SK-N-SH (cell line): ENCODE results near the gene GRB2. TPM values are rescaled to one million over a fixed set of nuclear protein-coding genes. Genes with fewer than 3 reads are reported as not detected.

ENCODE experiments used
- CTCF ChIA-PET: fragments of 300-600, 350-600 bp; formaldehyde crosslinking; extraction: SDS; loops from one replicate; lab custom pipeline; 2021; lab: Yijun Ruan, JAX
- POLR2A ChIA-PET: fragments of 350-600 bp; sonication (Branson Sonifier 250); formaldehyde crosslinking; extraction: SDS; loops from one replicate; lab custom pipeline; 2020; ENCODE audit warnings: antibody characterized with exemption, inconsistent platforms; lab: Yijun Ruan, JAX
- DNase-seq: peaks from one replicate; pipeline ENCODE4 v3.0.0; 2012
- H2AFZ ChIP-seq: fragments of 200-600 bp; sonication (generic); 2 replicates; pipeline ENCODE4 v1.8.1; 2016; ENCODE audit warnings: antibody characterized with exemption, mild to moderate bottlenecking, low read depth
- H3F3A ChIP-seq: fragments of 200-600 bp; sonication (generic); replicated peaks from 2 replicates; pipeline ENCODE3; 2016; ENCODE audit warnings: antibody characterized with exemption, mild to moderate bottlenecking; ENCODE audit not compliant: insufficient read depth
- H3K27ac ChIP-seq, 2 experiments: fragments of 200-500 bp in 1 of 2; fragments of 200-600 bp in 1 of 2; sonication (Bioruptor generic) in 1 of 2; sonication (generic), shearing (Covaris generic) in 1 of 2; 2 replicates each; pipeline versions ENCODE4 v1.5.1 to v1.6.1; 2014 to 2016; ENCODE audit warnings: low read depth in 2 of 2, inconsistent platforms in 1 of 2, low read length in 1 of 2, mild to moderate bottlenecking in 1 of 2, mixed read lengths in 1 of 2
- H3K27me3 ChIP-seq: fragments of 200-600 bp; sonication (generic), shearing (Covaris generic); 2 replicates; pipeline ENCODE4 v1.6.1; 2016; ENCODE audit warnings: mixed run types; ENCODE audit not compliant: insufficient read depth
- H3K36me3 ChIP-seq, 2 experiments: fragments of 200-500 bp in 1 of 2; fragments of 200-600 bp in 1 of 2; sonication (Bioruptor generic) in 1 of 2; sonication (generic) in 1 of 2; replicated peaks in 1 of 2; 2 replicates each; pipeline versions ENCODE3 to v1.5.1; 2014 to 2016; ENCODE audit warnings: low read length in 1 of 2, mild to moderate bottlenecking in 1 of 2; ENCODE audit not compliant: insufficient read depth in 2 of 2, control insufficient read depth in 1 of 2
- H3K4me1 ChIP-seq, 2 experiments: fragments of 200-500 bp in 1 of 2; fragments of 200-600 bp in 1 of 2; sonication (Bioruptor generic) in 1 of 2; sonication (generic), shearing (Covaris generic) in 1 of 2; 2 replicates each; pipeline versions ENCODE4 v1.5.1 to v1.6.1; 2014 to 2016; ENCODE audit warnings: low read depth in 1 of 2, low read length in 1 of 2, mixed run types in 1 of 2; ENCODE audit not compliant: insufficient read depth in 2 of 2, control insufficient read depth in 1 of 2
- H3K4me2 ChIP-seq: fragments of 200-600 bp; sonication (generic), shearing (Covaris generic); 2 replicates; pipeline ENCODE4 v1.6.1; 2017; ENCODE audit warnings: mixed run types
- H3K4me3 ChIP-seq, 2 experiments: fragments of 200-500 bp in 1 of 2; fragments of 200-600 bp in 1 of 2; sonication (Bioruptor generic) in 1 of 2; sonication (generic), shearing (Covaris generic) in 1 of 2; 2 replicates each; pipeline versions ENCODE4 v1.5.1 to v1.8.1; 2014 to 2016; ENCODE audit warnings: low read depth in 2 of 2, inconsistent platforms in 1 of 2, low read length in 1 of 2, mild to moderate bottlenecking in 1 of 2, mixed read lengths in 1 of 2, moderate library complexity in 1 of 2
- H3K79me2 ChIP-seq: fragments of 200-600 bp; sonication (generic); 2 replicates; pipeline ENCODE4 v1.8.1; 2017; ENCODE audit warnings: mild to moderate bottlenecking; ENCODE audit not compliant: insufficient read depth
- H3K9ac ChIP-seq: fragments of 200-600 bp; sonication (generic); 2 replicates; pipeline ENCODE4 v1.6.1; 2017; ENCODE audit warnings: mixed run types
- H3K9me2 ChIP-seq: fragments of 200-600 bp; sonication (generic); 2 replicates; pipeline ENCODE4 v1.6.1; 2017; ENCODE audit warnings: mixed run types
- H3K9me3 ChIP-seq: fragments of 200-600 bp; sonication (generic); 2 replicates; pipeline ENCODE4 v1.6.1; 2017; ENCODE audit warnings: mixed run types, mild to moderate bottlenecking, moderate library complexity
- H4K20me1 ChIP-seq: fragments of 200-600 bp; sonication (generic); 2 replicates; pipeline ENCODE4 v1.6.1; 2017; ENCODE audit warnings: mild to moderate bottlenecking, mixed run types; ENCODE audit not compliant: insufficient read depth
- CHD2 ChIP-seq: fragments of 150-350 bp; IDR thresholded peaks from 2 replicates; pipeline ENCODE4 v1.6.1; 2018; ENCODE audit warnings: low read length; ENCODE audit not compliant: partially characterized antibody
- ELF1 ChIP-seq: IDR thresholded peaks from 2 replicates; pipeline ENCODE4 v1.4.0; 2012
- EP300 ChIP-seq, 2 experiments: IDR thresholded peaks; 2 replicates each; pipeline versions ENCODE4 v1.4.0 to v1.6.1; 2012; ENCODE audit warnings: borderline replicate concordance in 1 of 2, low read depth in 1 of 2, low read length in 1 of 2
- EZH2phosphoT487 ChIP-seq: fragments of 200-600 bp; sonication (generic); IDR thresholded peaks from 2 replicates; pipeline ENCODE4 v1.6.1; 2017; ENCODE audit warnings: low read depth, mixed run types, mild to moderate bottlenecking, antibody characterized with exemption, moderate library complexity, borderline replicate concordance
- FOSL2 ChIP-seq: IDR thresholded peaks from 2 replicates; pipeline ENCODE4 v1.4.0; 2012; ENCODE audit warnings: low read depth, mild to moderate bottlenecking, moderate library complexity, borderline replicate concordance
- FOXJ3 ChIP-seq: sonication (generic); formaldehyde crosslinking; IDR thresholded peaks from 2 replicates; pipeline ENCODE4 v1.5.1; 2020; ENCODE audit warnings: mild to moderate bottlenecking, missing genetic modification reagents
- GATA2 ChIP-seq: sonication (generic); formaldehyde crosslinking; IDR thresholded peaks from 2 replicates; pipeline ENCODE4 v1.5.0; 2020; ENCODE audit warnings: mild to moderate bottlenecking, missing genetic modification reagents
- JUND ChIP-seq: IDR thresholded peaks from 2 replicates; pipeline ENCODE4 v1.4.0; 2012
- MEF2A ChIP-seq: IDR thresholded peaks from 2 replicates; pipeline ENCODE4 v1.4.0; 2012; ENCODE audit warnings: low read depth, borderline replicate concordance
- MXI1 ChIP-seq: IDR thresholded peaks from 2 replicates; pipeline ENCODE4 v1.6.1; 2012; ENCODE audit warnings: mild to moderate bottlenecking, low read depth, low read length, improper control_type of control experiment
- NFIC ChIP-seq: IDR thresholded peaks from 2 replicates; pipeline ENCODE4 v1.4.0; 2012; ENCODE audit warnings: borderline replicate concordance
- NRF1 ChIP-seq: IDR thresholded peaks from 2 replicates; pipeline ENCODE4 v1.6.1; 2012; ENCODE audit warnings: low read depth, mild to moderate bottlenecking, low read length
- POLR2AphosphoS5 ChIP-seq: IDR thresholded peaks from 2 replicates; pipeline ENCODE4 v1.6.1; 2012; ENCODE audit warnings: low read depth, low read length
- RAD21 ChIP-seq: IDR thresholded peaks from 2 replicates; pipeline ENCODE4 v1.6.1; 2012; ENCODE audit warnings: mild to moderate bottlenecking, low read length
- RCOR1 ChIP-seq: fragments of 150-350 bp; IDR thresholded peaks from 2 replicates; pipeline ENCODE4 v1.6.1; 2017; ENCODE audit warnings: antibody characterized with exemption, low read length
- RFX5 ChIP-seq: IDR thresholded peaks from 2 replicates; pipeline ENCODE4 v1.6.1; 2012; ENCODE audit warnings: mild to moderate bottlenecking, improper control_type of control experiment, low read length
- RXRA ChIP-seq: IDR thresholded peaks from 2 replicates; pipeline ENCODE4 v1.4.0; 2012; ENCODE audit warnings: low read depth, mild to moderate bottlenecking, borderline replicate concordance
- SIN3A ChIP-seq: IDR thresholded peaks from 2 replicates; pipeline ENCODE4 v1.6.1; 2012; ENCODE audit warnings: low read depth, mild to moderate bottlenecking, low read length, moderate library complexity, borderline replicate concordance
- SMC3 ChIP-seq: IDR thresholded peaks from 2 replicates; pipeline ENCODE4 v1.6.1; 2012; ENCODE audit warnings: low read depth, low read length, improper control_type of control experiment
- TAF1 ChIP-seq: IDR thresholded peaks from 2 replicates; pipeline ENCODE4 v1.6.1; 2012; ENCODE audit warnings: low read depth, mild to moderate bottlenecking, low read length, moderate library complexity, borderline replicate concordance
- TCF12 ChIP-seq: IDR thresholded peaks from 2 replicates; pipeline ENCODE4 v1.4.0; 2012
- TEAD4 ChIP-seq: IDR thresholded peaks from 2 replicates; pipeline ENCODE4 v1.4.0; 2012; ENCODE audit warnings: mild to moderate bottlenecking, borderline replicate concordance; ENCODE audit not compliant: insufficient read depth
- YY1 ChIP-seq: IDR thresholded peaks from 2 replicates; pipeline ENCODE4 v1.4.0; 2012; ENCODE audit warnings: low read depth, mild to moderate bottlenecking
- whole genome bisulfite sequencing: methylation state at CpG from one replicate; pipeline ENCODE4 v1.1.6; 2017; ENCODE audit warnings: low lambda C conversion rate; 5-methylcytosine and 5-hydroxymethylcytosine counted together
- polyA plus RNA-seq, 3 experiments: library from polyadenylated mRNA; depleted of rRNA; stranded (reverse); fragments of >200 nt; gene quantifications; 2 replicates each; pipeline ENCODE4 v1.2.3, GENCODE V29; 2012
- TF ChIP-seq, protein P1 (sequence below): IDR thresholded peaks from 2 replicates; pipeline ENCODE4 v1.4.0; 2012; ENCODE audit warnings: low read depth
- TF ChIP-seq, protein P2 (sequence below): IDR thresholded peaks from 2 replicates; pipeline ENCODE4 v1.6.1; 2012; ENCODE audit warnings: mild to moderate bottlenecking, low read depth, low read length, moderate library complexity
- TF ChIP-seq, protein P3 (sequence below): fragments of 150-350 bp; IDR thresholded peaks from 2 replicates; pipeline ENCODE4 v1.6.1; 2016; ENCODE audit warnings: mild to moderate bottlenecking, low read depth, low read length
- TF ChIP-seq, protein P4 (sequence below): fragments of 200-600 bp; sonication (generic); IDR thresholded peaks from 2 replicates; pipeline ENCODE4 v1.6.1; 2017; ENCODE audit warnings: antibody characterized with exemption, mild to moderate bottlenecking, moderate library complexity

The GRB2 gene
- polyA plus RNA-seq, 1 of the 3 experiments (the other 2 are of a cell fraction): 89.6 TPM

DNA sequence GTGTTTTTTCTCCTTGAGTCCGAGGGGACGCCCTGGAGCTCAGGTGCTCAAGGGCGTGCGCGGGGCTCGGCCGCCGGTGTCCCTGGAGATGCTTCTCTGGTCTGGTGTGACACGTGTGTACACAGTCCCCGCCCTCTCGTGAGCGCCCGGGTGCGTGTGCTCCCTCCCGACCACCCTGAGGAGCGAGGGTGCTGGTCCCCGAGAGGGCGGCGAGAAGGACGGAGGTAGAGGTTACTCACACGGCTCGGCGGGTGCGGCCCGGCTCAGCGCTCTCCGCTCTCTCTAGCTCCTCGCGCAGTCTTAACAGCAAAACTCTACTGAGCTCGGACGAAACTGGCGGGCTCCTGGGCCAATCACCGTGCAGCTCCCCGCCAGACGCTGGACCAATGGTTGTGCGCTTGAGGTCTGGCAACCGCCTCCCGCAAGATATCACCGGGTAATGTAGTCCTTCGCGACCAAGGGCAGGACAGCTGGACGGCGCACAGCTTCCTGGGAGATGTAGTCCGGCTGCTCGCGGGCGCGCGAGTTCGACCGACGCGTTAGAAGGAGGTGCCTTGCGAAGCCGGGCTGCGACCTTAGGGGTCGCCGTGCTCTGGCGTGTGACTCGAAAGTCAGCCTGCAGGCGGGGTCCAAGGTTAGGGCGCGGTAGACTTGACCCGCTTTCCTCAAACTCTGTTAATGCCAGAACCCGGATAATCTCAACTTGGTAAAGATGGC lies 116.2 kb downstream of the GRB2 start, which contains the start of gene SLC25A19:
Gene SLC25A19, minus strand, starts transcription at position 319 of the 717 bp plus-strand sequence. CDS start 2,669 bp downstream, outside the sequence.
- peak within 1 kb of the TSS; percentile 68 to 80 for H3K4me3 ChIP-seq
- H2AFZ ChIP-seq: peak within 1 kb of the TSS; percentile 96
- no peaks in the 10 kb centered on the region for H3K27me3 ChIP-seq
- ChIA-PET CTCF (interaction anchor here (0.6 to 7.3 kb wide), 26 partner anchors 9 to 461 kb away, joined by 3 to 83 read pairs (median 4); partner anchors contain the start of genes GGA3, GRB2, MIF4GD and MRPS7), POLR2A (interaction anchor here (0.6 to 2.8 kb wide), 10 partner anchors 16 to 302 kb away, joined by 3 to 36 read pairs (median 4); partner anchors contain the start of genes CDR2L, GGA3, GRB2 and MIF4GD)
- under 1% methylated on average over 32 of the region's 65 CpGs for WGBS
- peak; percentile 99 for DNase-seq
- H3F3A ChIP-seq: peaks cover 4% of the 10 kb centered on the region
- no peaks in the 10 kb centered on the region for H4K20me1 ChIP-seq
- H3K9me2 ChIP-seq: no peaks in the 10 kb centered on the region
- no peaks in the 10 kb centered on the region for H3K9me3 ChIP-seq
- H3K4me1 ChIP-seq: peaks cover 4 to 5% of the 10 kb centered on the region in 2 experiments; a peak in 2 of 4 replicates
- peak within 1 kb of the TSS; percentile 73 to 80 for H3K27ac ChIP-seq
- peak within 1 kb of the TSS; percentile 77 for H3K9ac ChIP-seq
- peaks cover 0 to 4% of the 10 kb centered on the region in 2 experiments for H3K36me3 ChIP-seq
- peak within 1 kb of the TSS; percentile 87 for H3K4me2 ChIP-seq
- no peaks in the 10 kb centered on the region for H3K79me2 ChIP-seq
- TF ChIP-seq, protein P1, sequence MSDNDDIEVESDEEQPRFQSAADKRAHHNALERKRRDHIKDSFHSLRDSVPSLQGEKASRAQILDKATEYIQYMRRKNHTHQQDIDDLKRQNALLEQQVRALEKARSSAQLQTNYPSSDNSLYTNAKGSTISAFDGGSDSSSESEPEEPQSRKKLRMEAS: peak; percentile 62
- TF ChIP-seq NRF1: peak; percentile 52; the same call in 1 of the 2 replicates
- 0 out of 2 replicates have a peak, but pooled peaks have one; percentile 34 for TF ChIP-seq RAD21
- TF ChIP-seq RXRA: no peak
- no peak for TF ChIP-seq JUND
- peak; percentile 54; the same call in 1 of the 2 replicates for TF ChIP-seq TAF1
- no peak for TF ChIP-seq EP300 (IDR thresholded peaks at IDR 0.05; ENCODE audit: borderline replicate concordance in 1 of 2, low read depth in 1 of 2, low read length in 1 of 2)
- peak; percentile 55; the same call in 1 of the 2 replicates for TF ChIP-seq FOXJ3 (CRISPR knock-in tag)
- peak; percentile 25; the same call in 1 of the 2 replicates for TF ChIP-seq SMC3
- TF ChIP-seq ELF1: peak; percentile 78
- TF ChIP-seq FOSL2: no peak
- TF ChIP-seq GATA2 (CRISPR knock-in tag): no peak
- peak; percentile 81; the same call in 1 of the 2 replicates for TF ChIP-seq POLR2AphosphoS5
- no peak for TF ChIP-seq RCOR1
- TF ChIP-seq EZH2phosphoT487: no peak
- no peak for TF ChIP-seq MEF2A
- TF ChIP-seq TEAD4: no peak
- TF ChIP-seq SIN3A: no peak; the same call in 1 of the 2 replicates
- TF ChIP-seq YY1: peak; percentile 85
- TF ChIP-seq, protein P2, sequence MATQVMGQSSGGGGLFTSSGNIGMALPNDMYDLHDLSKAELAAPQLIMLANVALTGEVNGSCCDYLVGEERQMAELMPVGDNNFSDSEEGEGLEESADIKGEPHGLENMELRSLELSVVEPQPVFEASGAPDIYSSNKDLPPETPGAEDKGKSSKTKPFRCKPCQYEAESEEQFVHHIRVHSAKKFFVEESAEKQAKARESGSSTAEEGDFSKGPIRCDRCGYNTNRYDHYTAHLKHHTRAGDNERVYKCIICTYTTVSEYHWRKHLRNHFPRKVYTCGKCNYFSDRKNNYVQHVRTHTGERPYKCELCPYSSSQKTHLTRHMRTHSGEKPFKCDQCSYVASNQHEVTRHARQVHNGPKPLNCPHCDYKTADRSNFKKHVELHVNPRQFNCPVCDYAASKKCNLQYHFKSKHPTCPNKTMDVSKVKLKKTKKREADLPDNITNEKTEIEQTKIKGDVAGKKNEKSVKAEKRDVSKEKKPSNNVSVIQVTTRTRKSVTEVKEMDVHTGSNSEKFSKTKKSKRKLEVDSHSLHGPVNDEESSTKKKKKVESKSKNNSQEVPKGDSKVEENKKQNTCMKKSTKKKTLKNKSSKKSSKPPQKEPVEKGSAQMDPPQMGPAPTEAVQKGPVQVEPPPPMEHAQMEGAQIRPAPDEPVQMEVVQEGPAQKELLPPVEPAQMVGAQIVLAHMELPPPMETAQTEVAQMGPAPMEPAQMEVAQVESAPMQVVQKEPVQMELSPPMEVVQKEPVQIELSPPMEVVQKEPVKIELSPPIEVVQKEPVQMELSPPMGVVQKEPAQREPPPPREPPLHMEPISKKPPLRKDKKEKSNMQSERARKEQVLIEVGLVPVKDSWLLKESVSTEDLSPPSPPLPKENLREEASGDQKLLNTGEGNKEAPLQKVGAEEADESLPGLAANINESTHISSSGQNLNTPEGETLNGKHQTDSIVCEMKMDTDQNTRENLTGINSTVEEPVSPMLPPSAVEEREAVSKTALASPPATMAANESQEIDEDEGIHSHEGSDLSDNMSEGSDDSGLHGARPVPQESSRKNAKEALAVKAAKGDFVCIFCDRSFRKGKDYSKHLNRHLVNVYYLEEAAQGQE: peak; percentile 2; the same call in 1 of the 2 replicates
- TF ChIP-seq, protein P3, sequence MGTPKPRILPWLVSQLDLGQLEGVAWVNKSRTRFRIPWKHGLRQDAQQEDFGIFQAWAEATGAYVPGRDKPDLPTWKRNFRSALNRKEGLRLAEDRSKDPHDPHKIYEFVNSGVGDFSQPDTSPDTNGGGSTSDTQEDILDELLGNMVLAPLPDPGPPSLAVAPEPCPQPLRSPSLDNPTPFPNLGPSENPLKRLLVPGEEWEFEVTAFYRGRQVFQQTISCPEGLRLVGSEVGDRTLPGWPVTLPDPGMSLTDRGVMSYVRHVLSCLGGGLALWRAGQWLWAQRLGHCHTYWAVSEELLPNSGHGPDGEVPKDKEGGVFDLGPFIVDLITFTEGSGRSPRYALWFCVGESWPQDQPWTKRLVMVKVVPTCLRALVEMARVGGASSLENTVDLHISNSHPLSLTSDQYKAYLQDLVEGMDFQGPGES: no peak
- peak; percentile 98 for TF ChIP-seq MXI1
- peak; percentile 97 for TF ChIP-seq CHD2
- TF ChIP-seq, protein P4, sequence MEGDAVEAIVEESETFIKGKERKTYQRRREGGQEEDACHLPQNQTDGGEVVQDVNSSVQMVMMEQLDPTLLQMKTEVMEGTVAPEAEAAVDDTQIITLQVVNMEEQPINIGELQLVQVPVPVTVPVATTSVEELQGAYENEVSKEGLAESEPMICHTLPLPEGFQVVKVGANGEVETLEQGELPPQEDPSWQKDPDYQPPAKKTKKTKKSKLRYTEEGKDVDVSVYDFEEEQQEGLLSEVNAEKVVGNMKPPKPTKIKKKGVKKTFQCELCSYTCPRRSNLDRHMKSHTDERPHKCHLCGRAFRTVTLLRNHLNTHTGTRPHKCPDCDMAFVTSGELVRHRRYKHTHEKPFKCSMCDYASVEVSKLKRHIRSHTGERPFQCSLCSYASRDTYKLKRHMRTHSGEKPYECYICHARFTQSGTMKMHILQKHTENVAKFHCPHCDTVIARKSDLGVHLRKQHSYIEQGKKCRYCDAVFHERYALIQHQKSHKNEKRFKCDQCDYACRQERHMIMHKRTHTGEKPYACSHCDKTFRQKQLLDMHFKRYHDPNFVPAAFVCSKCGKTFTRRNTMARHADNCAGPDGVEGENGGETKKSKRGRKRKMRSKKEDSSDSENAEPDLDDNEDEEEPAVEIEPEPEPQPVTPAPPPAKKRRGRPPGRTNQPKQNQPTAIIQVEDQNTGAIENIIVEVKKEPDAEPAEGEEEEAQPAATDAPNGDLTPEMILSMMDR: peak; percentile 26; the same call in 1 of the 2 replicates
- peak; percentile 50; the same call in 1 of the 2 replicates for TF ChIP-seq TCF12
- TF ChIP-seq NFIC: no peak
- no peak for TF ChIP-seq RFX5
